Transverse colon (tissue), 3 donors: Measurements from ENCODE around the gene SPDYE11.
"Not testable (repeated sequence)": the region's sequence is repeated elsewhere in the genome, so short reads cannot be mapped to it uniquely, and the experiment has no call there.

Source experiments
- EP300 ChIP-seq: sonication (generic); formaldehyde crosslinking; IDR thresholded peaks from one replicate; pipeline ENCODE4 v1.6.1; 2017; ENCODE audit warnings: antibody characterized with exemption, low read depth
- POLR2A ChIP-seq: fragments of 450-650 bp; IDR thresholded peaks from one replicate; pipeline ENCODE4 v1.6.1; 2016; ENCODE audit warnings: antibody characterized with exemption, mild to moderate bottlenecking, moderate library complexity
- TF ChIP-seq, protein P1 (sequence below), 5 experiments: fragments of 200-600 bp in 3 of 5; fragments of 450-650 bp in 2 of 5; sonication (generic) in 3 of 5; IDR thresholded peaks; 1 replicate in 2 of 5; 2 replicates in 3 of 5; pipeline ENCODE4 v1.5.1; 2016 to 2017; ENCODE audit warnings: antibody characterized with exemption in 5 of 5, inconsistent platforms in 3 of 5, mild to moderate bottlenecking in 2 of 5, moderate library complexity in 1 of 5

GRCh38 chr7:73029666-73030065 lies 28.0 kb downstream of the SPDYE11 start, which contains the start of gene SPDYE8:
- not testable (repeated sequence) for TF ChIP-seq POLR2A, EP300
- TF ChIP-seq, protein P1, sequence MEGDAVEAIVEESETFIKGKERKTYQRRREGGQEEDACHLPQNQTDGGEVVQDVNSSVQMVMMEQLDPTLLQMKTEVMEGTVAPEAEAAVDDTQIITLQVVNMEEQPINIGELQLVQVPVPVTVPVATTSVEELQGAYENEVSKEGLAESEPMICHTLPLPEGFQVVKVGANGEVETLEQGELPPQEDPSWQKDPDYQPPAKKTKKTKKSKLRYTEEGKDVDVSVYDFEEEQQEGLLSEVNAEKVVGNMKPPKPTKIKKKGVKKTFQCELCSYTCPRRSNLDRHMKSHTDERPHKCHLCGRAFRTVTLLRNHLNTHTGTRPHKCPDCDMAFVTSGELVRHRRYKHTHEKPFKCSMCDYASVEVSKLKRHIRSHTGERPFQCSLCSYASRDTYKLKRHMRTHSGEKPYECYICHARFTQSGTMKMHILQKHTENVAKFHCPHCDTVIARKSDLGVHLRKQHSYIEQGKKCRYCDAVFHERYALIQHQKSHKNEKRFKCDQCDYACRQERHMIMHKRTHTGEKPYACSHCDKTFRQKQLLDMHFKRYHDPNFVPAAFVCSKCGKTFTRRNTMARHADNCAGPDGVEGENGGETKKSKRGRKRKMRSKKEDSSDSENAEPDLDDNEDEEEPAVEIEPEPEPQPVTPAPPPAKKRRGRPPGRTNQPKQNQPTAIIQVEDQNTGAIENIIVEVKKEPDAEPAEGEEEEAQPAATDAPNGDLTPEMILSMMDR (IDR thresholded peaks at IDR 0.05), result not testable (repeated sequence)
